ENCODE results near the gene IL33.

The IL33 gene

DNA sequence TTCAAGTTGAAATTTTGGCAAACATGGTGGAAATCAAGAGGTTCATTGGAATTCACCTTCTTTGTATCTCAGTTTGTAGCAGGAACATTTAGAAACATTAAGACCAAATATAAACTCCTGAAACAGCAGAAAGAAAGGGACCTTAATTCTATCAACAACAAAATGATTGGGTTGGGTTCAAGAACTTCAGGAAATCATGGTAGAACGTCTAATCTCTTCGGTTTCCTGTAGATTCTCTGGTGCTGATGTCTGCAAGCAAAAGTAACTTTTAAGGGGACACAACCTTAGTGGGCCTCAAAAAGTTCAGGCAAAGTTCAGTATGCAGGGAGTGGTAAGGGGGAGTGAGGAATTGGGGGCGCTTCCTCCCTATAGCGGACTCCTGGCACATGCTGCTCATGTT lies 3.4 kb downstream of the IL33 start:
- DNase-seq = no peak

DNA sequence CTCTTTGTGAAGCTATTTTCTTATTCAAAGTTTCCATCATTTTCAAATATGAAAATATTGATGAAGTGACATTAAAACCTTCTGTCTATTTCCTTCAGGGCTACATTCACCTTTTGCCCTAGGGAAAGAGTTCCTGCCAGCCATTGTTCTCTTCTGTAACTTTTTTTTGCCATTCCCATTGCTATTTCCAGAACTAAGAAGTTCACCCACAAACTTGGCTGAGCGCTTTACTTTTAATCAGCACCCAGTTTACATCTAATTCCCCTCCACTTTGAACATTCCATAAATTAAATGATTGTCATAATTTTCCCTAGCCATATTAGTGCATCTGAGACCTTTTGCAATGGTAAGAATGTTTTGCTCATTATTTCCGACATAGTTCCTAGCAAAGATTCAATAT lies 4.4 kb downstream of the IL33 start:
- DNase-seq = no peak

DNA sequence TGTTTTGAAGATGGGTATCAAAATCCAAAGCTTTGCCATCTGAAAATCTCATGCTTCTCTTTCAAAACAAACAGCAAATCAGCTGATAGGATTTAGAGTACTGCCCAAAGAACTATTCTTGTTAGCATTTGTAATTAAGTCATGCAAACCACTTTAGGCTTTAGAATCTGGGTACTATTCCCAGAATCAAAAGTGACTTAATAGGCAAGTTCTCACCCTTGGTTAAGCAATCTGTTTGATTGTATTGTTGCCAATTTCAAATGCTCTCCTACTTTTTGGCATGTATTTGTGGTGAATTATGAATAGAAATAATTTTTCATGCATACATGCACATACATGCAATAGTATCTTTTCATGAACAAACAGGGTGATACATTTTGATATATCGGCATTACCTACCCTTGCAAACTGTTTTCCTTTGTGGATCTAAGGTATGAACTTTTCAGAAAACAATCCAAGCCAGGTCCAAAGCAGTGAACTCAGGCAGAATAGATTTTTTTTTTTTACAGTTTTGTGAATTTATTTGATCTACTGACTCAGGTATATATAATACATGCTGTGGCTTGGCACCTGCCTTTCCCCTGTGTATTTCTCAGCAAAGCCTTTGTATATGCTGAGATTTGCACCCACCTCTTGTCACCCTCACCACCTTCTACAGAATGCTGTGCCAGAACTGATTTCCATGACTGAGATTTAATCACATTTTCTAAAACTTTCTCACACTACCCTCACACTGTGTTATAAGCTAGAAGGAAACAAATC lies 9.0 kb downstream of the IL33 start:
- no peak for DNase-seq

DNA sequence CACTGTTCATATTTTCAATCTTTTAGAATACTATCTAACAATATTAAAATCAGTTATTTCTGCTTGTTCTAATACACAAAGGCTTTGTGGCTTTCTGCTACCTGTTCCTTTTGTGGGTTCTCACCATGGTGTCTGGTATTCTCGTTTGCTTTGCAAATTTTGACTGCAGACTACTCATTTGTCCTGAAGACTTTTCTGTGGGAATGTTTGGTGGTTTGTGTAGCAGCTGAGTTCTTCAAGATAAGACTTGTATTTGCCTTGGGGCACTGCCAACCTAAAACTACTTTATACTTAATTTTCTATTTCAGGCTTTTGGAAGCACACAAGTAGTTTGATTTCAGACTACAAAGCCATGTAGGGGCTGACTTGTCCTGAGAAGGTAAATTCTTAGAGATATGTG lies 11.1 kb downstream of the IL33 start:
- DNase-seq = no peak

DNA sequence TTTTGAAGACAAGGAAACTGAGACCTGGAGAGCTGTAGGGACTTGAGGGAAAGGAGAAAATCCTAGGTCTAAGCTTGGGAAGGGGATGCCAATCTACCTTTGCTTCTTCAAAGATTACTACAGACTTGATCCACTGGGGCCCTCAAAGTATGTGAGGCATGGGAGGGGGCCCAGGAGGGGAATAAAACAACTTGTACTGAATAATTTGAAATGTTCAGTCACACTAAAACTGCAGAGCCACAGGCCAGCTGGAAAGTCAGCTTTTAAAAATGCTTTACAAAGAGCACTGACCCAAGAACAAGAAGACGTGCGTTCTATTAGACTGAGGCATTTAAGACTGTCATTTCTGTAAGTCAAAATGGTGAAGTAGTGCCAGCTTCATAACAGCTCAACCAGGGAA lies 13.6 kb downstream of the IL33 start:
- DNase-seq = no peak

DNA sequence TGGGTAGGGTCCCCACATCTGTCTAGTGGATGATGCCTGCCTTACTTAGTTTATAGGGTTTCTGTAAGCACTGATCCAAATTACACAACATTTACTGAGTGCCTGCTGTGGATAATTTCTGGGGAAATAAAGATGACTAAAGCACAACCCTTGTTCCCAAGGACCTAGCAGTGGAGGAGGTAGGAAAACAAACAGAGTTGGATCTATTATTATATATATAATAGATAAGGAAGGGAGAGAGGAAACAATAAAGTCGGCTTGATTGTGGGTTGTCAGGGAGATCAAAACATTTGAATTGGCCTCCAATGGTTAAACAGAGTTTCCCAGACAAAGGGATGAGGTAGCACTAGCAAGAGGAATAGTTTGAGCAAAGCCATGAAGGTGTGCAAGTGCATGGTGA lies 14.0 kb downstream of the IL33 start:
- DNase-seq = no peak

DNA sequence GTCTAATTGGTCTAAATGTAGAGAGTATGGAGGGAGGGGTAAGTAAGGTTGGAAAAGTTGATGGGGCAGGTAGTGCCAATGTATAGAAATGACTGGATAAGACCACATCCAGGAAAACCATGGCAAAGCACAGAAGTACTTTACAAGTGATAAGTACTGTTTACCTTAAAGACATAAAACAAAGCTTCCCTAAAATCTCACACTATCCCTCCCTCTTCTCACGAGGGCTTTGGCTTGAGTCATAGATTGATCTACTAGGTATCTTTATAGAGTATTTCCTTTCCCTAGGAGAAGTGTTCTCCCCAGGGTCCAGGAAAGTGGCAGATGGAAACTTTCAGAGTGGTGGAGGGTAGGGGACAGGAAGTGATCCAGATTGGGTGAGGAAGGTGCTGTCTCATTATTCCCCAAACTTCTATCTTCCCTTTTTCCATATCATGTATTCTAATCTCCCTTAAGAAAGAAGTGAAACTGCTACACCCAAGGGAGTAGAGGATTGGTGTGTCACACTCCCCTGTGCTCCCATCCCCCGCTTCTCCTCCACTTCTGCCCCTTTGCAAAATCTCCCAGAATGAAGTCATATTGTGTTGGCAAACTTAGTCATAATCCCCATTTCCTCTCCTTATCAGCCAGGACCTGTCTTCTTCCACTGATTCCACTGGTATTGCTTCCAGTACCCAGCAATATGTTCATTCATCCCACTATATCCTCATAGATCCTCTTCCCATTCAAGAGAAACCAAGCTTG lies 14.6 kb downstream of the IL33 start:
- DNase-seq = no peak

DNA sequence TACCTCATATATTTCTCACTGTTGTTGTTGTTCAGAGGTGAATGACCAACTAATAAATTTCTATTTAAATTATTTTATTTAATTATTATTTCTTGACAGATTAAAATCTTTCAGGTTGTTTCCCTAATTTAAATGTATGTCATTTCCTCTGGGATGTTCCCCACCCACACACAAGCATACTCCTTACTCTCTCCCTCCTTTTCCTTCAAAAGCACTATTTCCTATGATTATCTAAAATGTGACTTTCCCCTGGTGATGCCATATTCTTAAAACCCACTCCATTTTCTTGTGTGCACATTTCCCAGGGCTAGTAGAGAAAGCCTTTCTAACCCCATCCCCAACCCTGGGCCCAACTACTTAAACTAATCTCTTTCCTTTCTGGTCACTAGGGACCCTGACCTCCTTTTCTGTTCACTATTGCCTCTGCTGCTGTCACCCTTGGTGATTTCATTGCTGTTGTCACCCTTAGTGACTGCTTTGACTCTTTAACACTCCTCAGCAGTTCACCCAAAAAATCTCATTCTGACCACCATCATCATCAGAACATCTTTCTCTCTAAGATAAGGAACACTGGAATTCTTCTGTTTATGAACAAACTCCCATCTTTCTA lies 16.8 kb downstream of the IL33 start:
- DNase-seq = no peak

DNA sequence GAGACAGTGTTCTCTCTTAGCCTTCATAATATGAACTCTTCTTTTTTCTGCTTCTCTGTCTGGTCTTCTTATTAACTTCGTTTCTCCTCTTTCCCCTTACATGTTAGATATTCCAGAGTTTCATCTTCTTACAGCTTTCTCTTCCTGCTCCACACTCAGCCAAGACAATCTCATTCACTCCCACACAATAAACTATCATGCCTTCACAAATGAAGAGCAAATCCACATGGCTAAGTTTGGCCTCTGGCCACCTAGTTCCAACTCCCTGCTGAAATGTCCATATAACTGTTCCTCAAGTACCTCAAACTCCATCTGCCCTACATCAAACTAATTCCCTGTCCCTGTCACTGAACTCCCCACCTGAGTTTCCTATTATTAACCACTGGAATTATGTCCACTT lies 18.4 kb downstream of the IL33 start:
- DNase-seq = no peak

DNA sequence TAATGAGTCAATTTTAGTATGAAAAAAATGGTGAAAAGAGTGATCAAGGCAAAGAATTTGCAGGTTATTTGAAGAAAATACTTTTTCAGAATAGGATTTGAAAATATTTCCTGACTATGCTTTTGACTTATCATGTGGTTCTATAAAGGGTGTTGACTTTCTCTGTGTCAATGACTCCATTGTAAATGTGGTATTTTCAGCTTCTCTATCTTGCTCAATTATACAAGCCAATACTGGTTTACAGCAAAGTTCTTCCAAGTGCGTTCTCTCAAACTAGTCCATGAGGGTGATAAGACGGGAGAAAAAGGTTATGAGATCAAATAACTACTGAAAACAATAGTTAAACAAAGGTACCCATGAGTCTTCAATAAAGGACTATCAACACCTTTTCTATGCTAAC lies 21.7 kb downstream of the IL33 start:
- DNase-seq = no peak

DNA sequence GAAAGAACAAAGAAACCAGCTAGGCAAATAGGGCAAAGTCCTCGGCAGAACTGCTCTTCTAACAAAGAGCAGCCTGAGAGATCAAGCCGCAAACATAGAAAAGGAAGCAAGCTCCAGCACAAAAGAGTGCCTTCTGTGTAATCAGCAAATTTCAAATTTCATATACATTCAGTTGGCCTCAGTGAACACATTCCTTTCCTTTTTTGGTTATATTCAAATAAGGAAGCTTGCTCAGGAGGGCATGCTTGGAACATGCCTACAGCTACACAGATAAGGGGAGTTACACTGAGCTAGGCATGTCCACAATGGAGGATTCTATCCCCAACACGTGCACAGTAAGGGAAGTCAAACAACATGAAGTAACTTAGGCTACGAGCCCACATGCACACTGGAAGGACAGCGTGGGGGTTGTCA lies 23.4 kb downstream of the IL33 start:
- no peak for DNase-seq

DNA sequence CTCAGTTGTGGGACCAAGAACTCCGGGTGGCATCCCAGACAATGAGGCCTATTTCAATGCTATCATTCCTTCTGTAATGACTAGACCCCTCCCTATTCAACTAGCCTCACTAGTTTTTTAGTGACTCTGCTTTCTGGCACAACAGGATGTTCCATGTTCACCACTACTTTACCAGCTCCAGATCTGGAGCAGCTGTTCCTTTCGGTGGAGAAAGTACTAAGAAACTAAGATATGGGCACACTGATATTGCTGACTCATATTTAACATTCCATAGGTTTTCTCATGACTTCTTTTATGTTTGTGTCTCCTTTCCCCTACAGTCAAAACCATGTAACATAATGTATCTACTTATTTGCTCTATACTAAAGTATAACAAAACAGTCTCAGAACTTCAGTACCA lies 24.1 kb downstream of the IL33 start:
- no peak for DNase-seq

DNA sequence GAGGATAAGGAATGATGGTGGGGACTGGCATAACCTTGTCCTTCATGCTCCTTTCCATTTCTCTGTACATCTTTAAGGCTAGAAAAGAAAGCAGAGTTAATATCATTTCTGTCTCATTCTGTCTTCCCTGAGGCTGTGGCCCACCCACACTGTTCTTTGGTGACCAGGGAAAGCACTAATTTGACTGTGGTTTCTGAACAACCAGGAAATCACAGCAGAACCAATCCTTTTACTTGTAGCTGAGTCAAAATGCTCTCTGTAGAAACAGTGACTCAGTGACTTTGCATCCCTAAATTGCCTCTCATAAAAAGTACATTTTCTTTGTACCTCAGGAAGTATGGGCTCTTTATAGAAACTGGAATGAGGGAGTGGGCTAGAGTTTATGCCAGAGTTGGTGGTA lies 28.1 kb downstream of the IL33 start:
- DNase-seq = no peak

DNA sequence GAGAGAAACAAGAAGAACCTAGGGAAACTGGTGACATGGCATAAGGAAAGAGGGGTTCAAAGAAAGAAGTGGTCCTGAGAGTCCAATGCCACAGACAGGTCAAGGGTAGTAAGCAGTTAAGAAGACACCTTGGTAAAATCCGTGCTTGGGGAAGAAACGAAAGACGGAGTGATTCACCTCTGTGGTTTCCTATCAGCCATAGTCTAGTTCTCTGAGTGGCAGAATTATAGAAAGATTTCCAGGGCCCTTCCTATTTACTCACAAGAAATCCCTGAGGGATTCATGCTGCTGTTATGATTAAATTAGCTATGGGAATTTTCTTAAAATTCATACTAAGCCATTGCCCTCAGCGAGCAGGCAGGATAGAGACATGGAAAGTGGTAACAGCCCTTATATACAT lies 31.7 kb downstream of the IL33 start:
- DNase-seq = no peak

DNA sequence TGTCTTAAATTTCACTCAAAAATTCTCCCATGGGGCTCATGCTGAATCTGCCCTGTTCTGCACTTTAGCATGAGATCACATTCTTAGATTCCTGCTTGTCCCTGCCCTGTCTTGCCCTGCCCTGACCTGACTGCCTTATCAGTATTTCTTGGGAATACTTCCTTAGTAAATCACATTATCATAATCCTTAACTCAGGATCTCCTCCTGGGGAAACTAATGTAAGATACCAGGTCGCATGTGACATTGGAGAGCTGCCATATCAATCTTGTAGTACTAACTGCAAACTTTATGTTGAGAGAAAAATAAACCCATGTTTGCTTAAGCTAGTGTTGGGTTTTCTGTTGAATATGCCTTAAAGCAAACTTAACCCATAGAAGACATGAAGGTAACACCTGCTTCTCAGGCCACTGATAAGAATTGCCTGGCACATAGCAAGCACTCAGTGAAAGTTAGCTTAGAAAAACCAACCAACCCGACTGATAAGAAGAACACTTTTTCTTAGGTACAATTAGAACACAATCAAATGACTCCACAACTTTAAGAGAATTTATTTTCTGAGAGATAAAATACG lies 53.3 kb downstream of the IL33 start:
- no peak for DNase-seq

DNA sequence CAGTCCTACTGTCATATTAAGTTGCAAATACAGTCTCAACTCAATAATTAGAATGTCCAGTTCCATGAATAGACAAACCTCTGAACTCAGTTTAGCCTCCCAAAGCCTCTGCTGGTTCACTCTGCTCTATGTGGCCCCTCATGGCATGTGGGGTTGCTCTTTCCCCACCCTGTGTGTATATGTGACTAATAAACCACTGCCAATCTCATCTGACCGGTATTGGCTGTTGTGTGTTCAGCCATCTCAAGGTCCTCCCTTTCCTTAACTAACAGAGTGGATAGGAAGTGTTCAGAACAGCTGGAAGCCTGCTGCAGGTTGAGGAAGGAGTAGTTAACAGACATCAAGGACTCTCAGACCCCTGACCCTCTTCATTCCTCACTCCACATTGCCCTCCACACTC lies 55.3 kb downstream of the IL33 start:
- DNase-seq = no peak

DNA sequence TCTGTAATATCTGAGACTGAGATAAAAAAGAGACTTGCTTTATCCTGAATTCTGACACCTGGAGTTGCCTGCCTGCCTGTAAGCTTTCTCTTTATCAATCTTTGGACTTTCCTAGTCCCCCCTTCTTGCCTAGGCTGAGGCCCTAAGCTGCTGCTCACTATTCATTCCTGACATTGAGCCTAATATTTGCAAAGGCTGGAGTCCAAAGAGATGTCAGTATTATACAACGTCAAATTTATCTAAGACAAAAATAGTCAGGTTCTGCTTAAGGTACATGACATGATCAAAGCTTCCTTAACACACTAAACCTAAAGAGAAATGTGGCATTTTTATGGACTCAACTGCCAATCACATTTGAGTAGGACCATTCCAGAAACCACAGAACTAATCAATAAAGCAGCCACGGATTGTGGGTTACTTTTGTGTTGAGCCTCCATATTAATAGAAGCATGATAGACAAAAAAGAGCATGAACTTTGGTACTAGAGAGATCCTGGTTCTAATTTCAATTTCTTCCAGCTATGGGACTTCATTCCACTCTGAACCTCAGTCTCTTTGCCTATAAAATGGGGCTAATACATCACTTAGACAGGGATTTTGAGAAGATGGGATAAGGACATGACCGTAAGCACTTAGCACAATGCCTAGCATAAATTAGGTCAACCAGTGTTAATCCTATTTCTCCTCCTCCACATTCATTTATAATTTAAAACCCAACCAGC lies 56.1 kb downstream of the IL33 start:
- DNase-seq = no peak

DNA sequence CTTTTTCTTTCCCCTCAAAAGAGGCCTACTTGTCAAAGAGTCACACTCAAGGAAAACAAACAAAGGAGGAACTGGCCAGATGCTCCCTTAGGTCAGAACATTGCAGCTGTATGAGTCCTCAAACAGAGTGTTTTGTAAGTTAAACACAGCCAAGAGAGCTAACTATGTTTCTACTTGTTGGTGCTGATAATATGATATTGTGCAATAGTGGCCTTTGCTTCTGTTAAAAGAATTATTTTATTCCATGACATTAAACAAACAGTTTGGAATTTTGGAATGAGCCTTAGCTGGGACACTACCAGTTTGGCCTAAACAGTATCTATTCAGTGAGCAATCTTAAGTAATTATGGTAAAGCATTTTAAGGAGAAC lies 56.6 kb downstream of the IL33 start:
- DNase-seq = no peak

DNA sequence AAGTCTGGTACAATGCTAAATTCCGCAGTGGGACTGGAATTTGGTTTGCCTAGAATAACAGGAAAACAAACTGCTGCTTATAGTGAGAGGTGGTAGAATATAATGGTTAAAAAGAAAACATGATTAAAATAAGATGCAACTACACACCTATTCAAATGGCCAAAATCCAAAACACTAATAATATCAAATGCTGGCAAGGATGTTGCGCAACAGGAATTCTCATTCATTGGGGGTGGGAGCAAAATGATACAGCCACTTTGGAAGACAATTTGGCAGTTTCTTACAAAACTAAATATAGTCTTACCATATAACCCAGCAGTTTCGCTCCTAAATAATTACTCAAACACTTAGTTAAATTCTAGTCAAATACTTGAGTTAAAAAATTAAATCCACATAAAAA lies 61.8 kb downstream of the IL33 start:
- no peak for DNase-seq

DNA sequence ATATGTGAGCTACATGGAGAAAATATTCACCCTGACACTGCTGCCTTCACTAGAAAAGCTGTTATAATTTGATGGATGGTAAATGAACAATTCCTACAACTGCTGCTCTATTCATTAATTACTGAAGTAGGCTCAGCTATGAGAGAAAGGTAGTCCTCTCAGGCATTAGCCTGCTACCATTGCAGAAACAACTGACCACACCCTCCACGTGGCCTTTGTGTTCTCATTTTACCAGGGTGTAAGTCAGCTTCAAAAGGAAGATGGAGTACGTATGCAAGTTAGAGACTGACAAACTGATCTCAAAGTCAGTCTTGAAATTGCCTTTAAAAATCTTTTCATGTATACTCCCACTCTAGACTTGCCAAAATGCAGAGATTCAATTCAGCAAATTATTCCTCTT lies 86.3 kb downstream of the IL33 start:
- no peak for DNase-seq

DNA sequence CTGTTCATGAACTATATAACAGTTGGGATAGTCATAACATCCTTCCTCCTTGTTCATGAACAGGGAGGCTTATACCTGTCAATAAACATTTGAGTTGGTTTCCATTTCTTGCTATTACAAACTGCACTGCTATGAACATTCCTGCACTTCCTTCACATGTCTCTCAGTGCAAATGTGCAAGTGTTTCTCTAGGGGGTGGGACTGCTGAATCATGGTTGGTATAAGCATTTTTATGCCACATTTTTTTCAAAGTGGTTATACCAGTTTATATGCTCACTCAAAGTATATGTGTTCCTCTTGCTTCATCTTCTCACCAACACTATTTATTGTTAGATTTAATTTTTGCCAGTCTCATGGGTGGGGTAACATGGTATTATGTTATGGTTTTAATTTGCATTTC lies 86.8 kb downstream of the IL33 start:
- DNase-seq = no peak

DNA sequence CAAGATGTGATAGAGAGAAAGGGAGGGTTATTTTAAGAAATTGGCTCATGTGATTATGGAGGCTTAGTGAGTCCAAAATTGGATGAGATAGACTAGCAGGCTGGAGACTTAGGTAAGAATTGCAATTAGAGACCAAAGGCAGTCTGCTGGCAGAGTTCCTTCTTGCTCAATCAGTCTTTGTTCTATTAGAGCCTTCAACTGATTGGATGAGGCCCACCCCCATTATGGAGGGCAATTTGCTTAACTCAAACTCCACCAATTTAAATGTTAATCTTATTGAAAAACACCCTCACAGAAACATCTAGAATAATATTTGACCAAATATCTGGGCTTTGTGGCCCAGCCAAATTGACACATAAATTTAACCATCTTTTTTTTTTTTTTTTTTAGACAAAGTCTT lies 88.6 kb downstream of the IL33 start:
- DNase-seq = no peak

DNA sequence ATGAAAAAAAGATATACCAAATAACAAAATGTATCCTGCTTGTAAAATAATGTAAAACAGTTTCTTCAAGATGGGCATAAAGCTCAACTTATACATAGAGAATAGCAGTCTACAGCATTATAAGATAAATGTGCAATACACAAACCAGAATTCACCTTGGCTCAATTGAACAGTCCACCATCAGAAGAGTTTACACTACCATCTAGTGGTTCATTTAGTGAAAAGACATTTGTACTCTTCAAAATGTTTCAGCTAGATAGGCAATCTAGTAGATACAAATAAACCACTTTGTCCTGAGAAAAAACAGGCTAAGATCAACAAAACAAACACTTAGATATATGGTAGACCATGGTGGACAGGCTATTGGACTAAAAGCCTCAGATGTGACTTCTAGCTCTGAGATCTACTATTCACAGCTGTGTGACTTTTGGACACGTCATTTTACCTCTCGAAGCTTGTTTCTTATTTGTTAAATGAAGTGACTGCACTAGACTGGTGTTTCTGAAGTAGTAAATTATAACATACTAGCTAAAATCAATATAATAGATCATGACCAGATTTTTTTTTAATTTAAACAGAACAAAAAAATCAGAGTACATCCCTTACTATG lies 90.5 kb downstream of the IL33 start:
- no peak for DNase-seq

All from activated CD4-positive, alpha-beta T cell treated with anti-CD3 and anti-CD28 coated beads for 4 hours (primary cell).